HFFc6 (cell line): Measurements from ENCODE around the gene POU2AF1. TPM values are rescaled to one million over a fixed set of nuclear protein-coding genes. Genes with fewer than 3 reads are reported as not detected.

Experiments used
- DNase-seq: peaks from one replicate; pipeline ENCODE4 v3.0.0-alpha.2; 2018
- H3K27ac Mint-ChIP-seq: 2 replicates; pipeline ENCODE4 v1.8.0; 2020; ENCODE audit warnings: mild to moderate bottlenecking, mixed read lengths
- H3K27me3 Mint-ChIP-seq: 2 replicates; pipeline ENCODE4 v1.8.0; 2021; ENCODE audit warnings: mild to moderate bottlenecking, moderate library complexity, mixed read lengths; ENCODE audit not compliant: insufficient read depth
- H3K36me3 Mint-ChIP-seq: 2 replicates; pipeline ENCODE4 v1.8.0; 2021; ENCODE audit warnings: low read depth, mixed read lengths
- H3K4me1 Mint-ChIP-seq: 2 replicates; pipeline ENCODE4 v1.8.0; 2020; ENCODE audit warnings: low read depth, mixed read lengths
- H3K4me3 Mint-ChIP-seq: 2 replicates; pipeline ENCODE4 v1.8.0; 2020; ENCODE audit warnings: mild to moderate bottlenecking, moderate library complexity, mixed read lengths
- H3K9me3 Mint-ChIP-seq: 2 replicates; pipeline ENCODE4 v1.8.0; 2020; ENCODE audit warnings: mild to moderate bottlenecking, mixed read lengths
- total RNA-seq, 6 experiments: library from RNA; stranded (reverse); fragmentation: NEBNext Ultra II Directional; extraction: Animal tissue kit (Norgen Biotek cat#: 25700); gene quantifications; 2 replicates in 1 of 6; 3 replicates in 5 of 6; pipeline ENCODE4 v1.2.3, GENCODE V29; 2021
- TF ChIP-seq, protein P1 (sequence below): fragments of 200-600 bp; sonication (generic); IDR thresholded peaks from 2 replicates; pipeline ENCODE4 v1.5.0; 2021; ENCODE audit warnings: antibody characterized with exemption, mild to moderate bottlenecking

POU2AF1 gene
- total RNA-seq, 6 experiments from 2014 or later: not detected

DNA sequence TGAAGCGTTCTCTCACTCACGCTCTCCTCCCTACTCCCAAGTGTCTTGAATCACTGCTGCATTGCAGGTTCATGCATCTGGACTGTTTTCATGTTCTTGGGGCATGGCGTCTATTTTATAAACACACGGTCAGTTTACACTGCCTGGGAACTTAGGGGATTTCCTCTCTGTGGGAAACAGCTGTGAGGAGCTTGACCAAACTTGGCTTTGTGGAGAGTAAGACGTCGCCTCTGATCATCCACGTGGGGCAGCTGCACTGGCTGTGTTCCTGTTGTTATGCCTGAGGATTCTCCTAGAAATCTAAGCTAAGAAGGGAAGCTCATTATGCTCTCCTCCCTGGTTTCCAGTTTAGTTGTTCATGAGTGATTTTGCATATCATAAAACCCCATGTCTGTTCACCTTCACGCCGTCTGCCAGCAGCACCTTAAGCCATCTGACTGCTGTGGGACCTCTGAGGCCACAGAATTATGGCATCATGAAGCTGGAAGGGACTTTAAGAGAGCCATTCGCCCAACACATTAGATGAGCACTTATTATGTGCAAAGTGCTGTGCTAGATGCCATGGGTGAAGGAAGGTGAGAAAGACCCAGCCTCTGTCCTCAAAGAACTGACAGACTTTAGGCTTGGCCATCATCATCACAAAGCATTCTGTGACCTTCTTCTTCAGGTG lies 38.8 kb upstream of the POU2AF1 start:
- H3K4me3 Mint-ChIP-seq: no peak overlapping the region
- H3K36me3 Mint-ChIP-seq: no peaks in the 10 kb centered on the region
- H3K27ac Mint-ChIP-seq: no peak overlapping the region
- no peaks in the 10 kb centered on the region for H3K4me1 Mint-ChIP-seq
- H3K27me3 Mint-ChIP-seq: peaks cover 51% of the 10 kb centered on the region
- TF ChIP-seq, protein P1, sequence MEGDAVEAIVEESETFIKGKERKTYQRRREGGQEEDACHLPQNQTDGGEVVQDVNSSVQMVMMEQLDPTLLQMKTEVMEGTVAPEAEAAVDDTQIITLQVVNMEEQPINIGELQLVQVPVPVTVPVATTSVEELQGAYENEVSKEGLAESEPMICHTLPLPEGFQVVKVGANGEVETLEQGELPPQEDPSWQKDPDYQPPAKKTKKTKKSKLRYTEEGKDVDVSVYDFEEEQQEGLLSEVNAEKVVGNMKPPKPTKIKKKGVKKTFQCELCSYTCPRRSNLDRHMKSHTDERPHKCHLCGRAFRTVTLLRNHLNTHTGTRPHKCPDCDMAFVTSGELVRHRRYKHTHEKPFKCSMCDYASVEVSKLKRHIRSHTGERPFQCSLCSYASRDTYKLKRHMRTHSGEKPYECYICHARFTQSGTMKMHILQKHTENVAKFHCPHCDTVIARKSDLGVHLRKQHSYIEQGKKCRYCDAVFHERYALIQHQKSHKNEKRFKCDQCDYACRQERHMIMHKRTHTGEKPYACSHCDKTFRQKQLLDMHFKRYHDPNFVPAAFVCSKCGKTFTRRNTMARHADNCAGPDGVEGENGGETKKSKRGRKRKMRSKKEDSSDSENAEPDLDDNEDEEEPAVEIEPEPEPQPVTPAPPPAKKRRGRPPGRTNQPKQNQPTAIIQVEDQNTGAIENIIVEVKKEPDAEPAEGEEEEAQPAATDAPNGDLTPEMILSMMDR: no peak
- DNase-seq: no peak
- H3K9me3 Mint-ChIP-seq: no peaks in the 10 kb centered on the region

DNA sequence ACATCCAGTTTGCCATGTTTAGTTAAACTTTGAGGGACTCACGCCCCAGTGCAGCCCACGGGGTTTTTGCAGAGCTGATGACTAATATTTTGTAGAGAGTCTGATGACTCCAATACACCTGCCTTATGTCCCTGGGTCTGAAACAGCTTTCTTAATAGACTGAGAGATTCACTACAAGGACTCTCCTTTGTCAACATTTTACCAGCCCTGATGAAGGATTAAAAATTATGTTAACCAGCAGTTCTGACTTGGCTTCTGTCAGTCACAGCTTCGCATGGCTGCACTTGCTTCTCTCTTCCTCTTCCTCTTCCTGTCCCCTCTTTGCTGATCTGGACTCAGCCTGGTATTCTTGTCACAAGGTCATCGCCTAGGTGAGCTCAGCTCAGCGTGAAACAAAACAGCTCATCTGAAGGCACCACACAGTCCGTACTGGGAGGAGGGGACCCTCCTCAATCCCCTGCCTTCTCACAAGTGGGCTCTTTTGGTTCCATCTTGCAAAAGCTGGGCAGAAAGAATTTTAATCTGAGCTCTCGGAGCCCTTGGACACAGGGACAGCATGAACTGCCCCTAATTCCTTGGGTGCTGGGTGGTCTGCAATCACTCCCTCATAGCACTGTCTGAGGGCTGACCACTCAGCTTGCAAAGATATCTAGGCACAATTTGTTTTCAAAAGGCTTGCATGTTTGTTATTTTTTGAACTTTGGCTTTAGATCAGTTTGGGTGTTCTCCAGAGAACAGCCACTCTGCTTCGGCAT lies 38.1 kb upstream of the POU2AF1 start:
- Mint-ChIP-seq H3K4me3 (no peak overlapping the region), H3K36me3 (no peaks in the 10 kb centered on the region), H3K4me1 (no peaks in the 10 kb centered on the region), H3K27me3 (peaks cover 52% of the 10 kb centered on the region), H3K27ac (no peak overlapping the region), H3K9me3 (no peaks in the 10 kb centered on the region)
- TF ChIP-seq, protein P1: no peak
- DNase-seq: no peak

DNA sequence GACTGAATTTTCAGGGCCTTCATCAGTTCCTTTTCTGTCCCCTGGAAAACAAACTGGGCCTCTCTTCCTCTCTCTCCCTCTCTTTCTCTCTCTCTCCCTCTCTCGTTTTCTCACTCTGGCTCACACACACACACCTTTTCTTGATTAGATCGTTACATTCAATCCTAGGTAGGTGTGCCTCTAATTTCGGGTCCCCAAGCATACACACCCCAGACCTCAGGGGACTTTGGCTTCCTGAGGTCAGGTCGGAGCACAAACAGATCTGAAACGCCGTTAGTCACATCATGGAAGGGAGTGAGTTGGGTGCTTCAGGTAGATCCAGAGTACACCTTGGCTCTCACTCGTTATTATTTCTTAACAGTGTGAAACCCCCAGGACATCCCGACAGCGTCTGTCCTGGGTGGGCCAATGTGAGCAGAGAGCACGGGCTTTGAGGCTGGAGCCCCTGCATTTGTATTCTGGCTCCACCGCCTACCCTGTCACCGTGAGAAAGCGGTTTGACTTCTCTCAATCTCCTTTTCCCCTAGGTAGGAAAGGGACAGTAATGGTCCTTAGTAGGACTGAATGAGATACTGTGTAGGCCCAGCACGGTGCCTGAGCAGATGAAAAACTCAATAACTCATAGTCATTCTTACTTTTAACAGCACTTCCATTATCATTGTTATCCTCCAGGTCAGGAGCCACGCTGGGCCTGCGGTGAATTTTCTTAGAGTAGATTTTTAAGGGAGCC lies 37.3 kb upstream of the POU2AF1 start:
- Mint-ChIP-seq H3K27ac (no peak overlapping the region), H3K4me3 (no peak overlapping the region), H3K27me3 (peaks cover 49% of the 10 kb centered on the region), H3K36me3 (no peaks in the 10 kb centered on the region), H3K4me1 (no peaks in the 10 kb centered on the region), H3K9me3 (no peaks in the 10 kb centered on the region)
- TF ChIP-seq, protein P1: no peak
- DNase-seq: no peak

DNA sequence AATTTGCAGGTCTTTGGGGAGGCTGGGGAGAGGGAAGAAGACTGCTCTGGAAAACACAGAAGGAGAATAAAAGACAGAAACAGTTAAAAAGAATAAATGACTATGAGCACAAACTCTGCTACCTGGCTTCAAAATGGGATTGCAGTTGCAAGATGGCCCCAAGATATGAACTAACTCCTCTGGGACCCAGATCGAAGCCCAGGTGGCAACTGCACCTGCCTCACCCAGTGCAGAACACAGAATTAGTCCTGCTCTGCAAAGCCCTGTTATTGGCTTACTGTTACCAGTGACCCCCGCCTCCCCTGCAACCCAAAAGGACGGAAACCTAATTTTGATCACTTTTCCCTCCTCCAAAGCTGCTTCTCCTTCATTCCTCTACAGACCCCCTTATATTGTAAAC lies 35.9 kb upstream of the POU2AF1 start:
- DNase-seq: no peak
- Mint-ChIP-seq H3K27ac (no peak overlapping the region), H3K4me3 (no peak overlapping the region), H3K9me3 (no peaks in the 10 kb centered on the region), H3K36me3 (no peaks in the 10 kb centered on the region), H3K27me3 (peaks cover 50% of the 10 kb centered on the region), H3K4me1 (no peaks in the 10 kb centered on the region)
- TF ChIP-seq, protein P1: no peak

DNA sequence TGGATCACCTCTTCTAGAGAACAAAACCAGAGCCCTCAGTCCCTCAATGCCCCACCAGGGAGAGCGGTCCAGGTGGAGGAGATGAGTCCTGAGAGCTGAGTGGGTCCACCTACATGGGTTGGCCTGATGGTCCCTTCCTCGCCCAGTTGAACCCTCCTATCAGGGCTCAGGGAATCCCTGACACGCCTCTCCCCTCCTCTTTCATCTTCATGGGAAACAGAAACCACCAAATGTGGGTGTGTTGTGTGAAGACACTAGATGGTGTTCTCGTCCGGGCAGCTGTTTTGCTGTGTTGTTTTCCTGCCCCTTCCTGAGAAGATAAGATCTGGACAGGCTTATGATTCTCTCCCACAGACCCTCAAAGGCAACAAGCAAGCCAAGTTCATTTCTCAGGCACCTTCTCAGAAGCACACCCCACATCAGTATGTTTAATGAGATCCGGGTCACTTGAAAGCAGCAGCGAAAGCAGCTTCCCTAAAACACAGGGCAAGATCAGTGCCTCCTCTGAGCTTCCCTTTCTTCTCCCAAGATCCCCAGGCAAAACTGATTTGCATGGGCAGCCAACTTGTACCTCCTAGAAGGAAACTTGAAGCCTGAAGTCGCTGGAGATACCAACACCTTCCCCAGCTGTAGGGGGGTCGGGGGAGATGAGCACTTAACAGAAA lies 35.3 kb upstream of the POU2AF1 start:
- peak overlapping the region; percentile 37; the same call in 1 of the 2 replicates for H3K4me3 Mint-ChIP-seq

More for the DNA sequence above, 35.3 kb upstream of the POU2AF1 start:
- H3K36me3 Mint-ChIP-seq: no peaks in the 10 kb centered on the region
- no peaks in the 10 kb centered on the region for H3K9me3 Mint-ChIP-seq
- H3K4me1 Mint-ChIP-seq: no peaks in the 10 kb centered on the region
- TF ChIP-seq, protein P1: no peak
- peaks cover 50% of the 10 kb centered on the region for H3K27me3 Mint-ChIP-seq
- DNase-seq: no peak
- no peak overlapping the region for H3K27ac Mint-ChIP-seq
